Measurements from ENCODE around the gene GP9. TPM values are rescaled to one million over a fixed set of nuclear protein-coding genes. Genes with fewer than 3 reads are reported as not detected.
"Not testable (repeated sequence)": the region's sequence is repeated elsewhere in the genome, so short reads cannot be mapped to it uniquely, and the experiment has no call there.

Gene GP9
- total RNA-seq, 1 experiment from 2014 or later, result not detected

DNA sequence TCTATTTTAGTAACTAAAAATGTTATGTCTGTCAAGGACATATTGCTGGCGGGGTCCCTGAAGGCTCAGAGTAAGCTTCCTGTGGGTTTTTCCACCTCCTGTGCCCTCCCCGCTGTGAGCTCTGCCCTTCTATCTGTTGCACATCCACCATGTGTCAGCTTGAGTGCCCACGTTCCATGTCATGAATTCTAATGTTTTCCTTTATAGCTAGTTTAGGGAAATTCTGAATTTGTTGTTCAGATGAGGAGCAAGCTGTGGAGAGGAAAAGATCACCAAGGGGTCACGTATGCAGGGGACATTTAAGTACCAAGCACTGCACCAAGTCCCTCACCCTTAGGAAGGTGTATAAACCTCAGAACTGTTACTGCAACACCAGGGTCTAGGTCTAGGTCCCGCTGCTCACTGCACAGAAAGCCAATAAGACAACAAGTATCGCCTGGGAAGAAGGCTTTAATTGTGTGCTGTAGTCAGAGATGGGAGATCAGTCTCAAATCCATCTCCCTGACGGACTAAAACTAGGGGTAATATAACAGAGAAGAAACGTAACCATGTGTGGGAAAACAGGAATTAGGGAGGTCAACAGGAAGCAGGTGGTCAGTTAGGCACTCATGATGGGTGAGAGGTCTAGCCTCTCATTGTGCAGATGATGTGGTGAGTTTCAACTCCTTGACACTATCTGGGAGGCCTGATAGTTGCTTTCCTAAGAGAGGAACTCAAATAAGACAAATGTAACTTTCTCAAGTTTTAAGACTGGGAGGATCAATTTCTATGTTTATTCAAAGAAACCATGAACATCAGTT is 9.7 kb downstream of the GP9 start:
- DNase-seq (ENCODE audit: low spot score), result no peak

DNA sequence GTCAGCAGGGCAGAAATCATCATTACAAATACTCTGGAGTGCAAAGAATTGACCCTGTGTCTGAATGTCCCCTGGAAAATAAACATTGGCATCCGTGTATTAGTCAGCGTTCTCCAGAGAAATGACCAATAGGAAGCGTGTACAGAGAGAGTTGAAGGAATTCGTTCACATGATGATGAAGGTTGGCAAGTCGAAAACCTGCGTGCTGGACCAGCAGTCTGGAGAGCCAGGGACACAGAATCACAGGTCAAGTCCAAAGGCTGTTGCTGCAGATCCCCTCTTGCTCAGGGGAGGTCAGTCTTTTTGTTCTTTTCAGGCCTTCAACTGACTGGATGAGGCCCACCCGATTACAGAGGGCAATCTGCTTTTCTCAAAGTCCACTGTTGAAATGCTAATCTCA is 16.6 kb downstream of the GP9 start:
- DNase-seq (ENCODE audit: low spot score), result peak; percentile 31

DNA sequence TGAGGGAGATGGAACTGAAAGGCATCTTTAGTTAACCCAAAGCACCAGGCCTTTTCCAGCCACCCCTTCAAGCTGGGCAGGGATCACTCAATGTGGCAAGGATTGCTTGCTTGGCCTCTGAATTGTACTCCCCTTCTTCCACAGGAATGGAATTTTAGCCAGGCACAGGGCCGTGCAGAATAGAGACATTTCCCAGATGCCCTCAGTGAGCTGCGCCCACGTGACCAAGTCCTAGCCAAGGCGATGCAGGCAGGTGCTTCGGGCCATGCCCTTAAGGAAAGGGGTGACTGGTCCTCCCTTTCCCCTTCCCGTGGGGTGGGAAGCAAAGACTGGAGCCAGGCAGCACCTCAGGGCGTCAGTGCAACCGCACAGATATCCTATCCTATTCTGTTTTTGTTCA is 17.9 kb downstream of the GP9 start:
- DNase-seq (ENCODE audit: low spot score), result no peak

DNA sequence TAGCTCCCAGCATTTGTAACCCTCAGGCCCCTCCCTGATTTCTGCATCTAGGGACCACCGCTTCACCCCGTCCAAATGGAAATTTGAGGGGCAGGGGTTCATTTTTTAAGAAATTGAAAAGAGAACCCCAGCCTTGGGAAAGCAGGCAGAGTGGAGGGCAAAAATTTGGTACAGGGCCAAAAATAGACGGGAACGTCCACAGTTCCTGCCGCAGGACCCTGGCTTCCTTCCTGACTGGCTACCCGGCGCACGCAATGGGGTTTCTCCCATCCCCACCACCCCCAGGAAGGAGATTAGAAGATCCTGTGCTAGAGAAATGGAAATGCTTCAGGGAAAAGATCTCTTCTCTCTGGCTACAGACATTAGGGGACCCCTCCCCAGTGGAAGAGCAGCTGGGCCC is 20.9 kb downstream of the GP9 start:
- DNase-seq (ENCODE audit: low spot score), result no peak

GRCh38 chr3:129082026-129082425 is 21.4 kb downstream of the GP9 start:
- no peak for DNase-seq (ENCODE audit: low spot score)

DNA sequence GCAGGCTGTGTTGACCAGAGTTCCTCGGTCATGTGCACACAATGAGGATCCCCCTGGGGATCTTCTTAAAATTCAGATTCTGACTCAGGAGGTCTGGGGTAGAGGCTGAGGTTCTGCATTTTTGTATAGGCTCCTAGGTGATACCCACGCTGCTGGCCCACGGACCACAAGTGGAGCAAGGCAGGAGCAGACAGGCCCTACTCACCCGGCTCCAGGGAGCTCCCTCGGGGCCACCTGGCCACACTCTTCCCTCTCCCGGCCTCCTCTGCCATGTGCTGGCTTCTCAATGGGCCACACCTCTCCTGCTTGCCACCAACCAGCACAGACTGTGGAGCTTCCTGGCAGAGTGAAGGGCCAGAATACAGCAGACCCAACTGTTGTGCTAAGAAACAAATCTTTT is 23.9 kb downstream of the GP9 start:
- no peak for DNase-seq (ENCODE audit: low spot score)

GRCh38 chr3:129085165-129085715 is 24.7 kb downstream of the GP9 start:
- DNase-seq (ENCODE audit: low spot score), result no peak

DNA sequence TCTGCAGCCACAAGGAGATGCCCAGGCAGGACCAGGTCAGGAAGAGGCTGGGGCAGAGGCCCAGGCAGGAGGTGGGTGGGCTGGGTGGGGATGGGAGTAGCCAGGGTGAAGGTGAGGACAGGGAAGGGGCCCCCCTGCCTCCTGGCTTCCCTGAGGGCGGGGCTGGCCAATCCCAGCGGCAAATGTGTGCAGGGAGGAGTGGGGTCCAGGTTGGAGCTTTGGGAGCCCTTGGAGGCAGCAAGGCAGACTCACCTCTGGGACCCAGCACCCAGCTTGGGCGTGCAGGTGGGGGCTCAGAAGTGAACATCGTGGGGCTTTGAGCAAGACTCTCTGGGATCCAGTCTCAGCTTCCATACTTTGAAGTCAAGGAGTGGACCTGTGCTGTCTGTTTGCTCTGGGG is 25.2 kb downstream of the GP9 start:
- no peak for DNase-seq (ENCODE audit: low spot score)

GRCh38 chr3:129087138-129087702 is 26.6 kb downstream of the GP9 start:
- no peak for DNase-seq (ENCODE audit: low spot score)

GRCh38 chr3:129087904-129088303 is 27.3 kb downstream of the GP9 start:
- not testable (repeated sequence) for DNase-seq (ENCODE audit: low spot score)

- DNase-seq (ENCODE audit: low spot score), result not testable (repeated sequence)
These were observed 27.7 kb downstream of the GP9 start for GRCh38 chr3:129088312-129088711.

- no peak for DNase-seq (ENCODE audit: low spot score)
These were observed 34.7 kb downstream of the GP9 start for GRCh38 chr3:129095285-129095684.

DNA sequence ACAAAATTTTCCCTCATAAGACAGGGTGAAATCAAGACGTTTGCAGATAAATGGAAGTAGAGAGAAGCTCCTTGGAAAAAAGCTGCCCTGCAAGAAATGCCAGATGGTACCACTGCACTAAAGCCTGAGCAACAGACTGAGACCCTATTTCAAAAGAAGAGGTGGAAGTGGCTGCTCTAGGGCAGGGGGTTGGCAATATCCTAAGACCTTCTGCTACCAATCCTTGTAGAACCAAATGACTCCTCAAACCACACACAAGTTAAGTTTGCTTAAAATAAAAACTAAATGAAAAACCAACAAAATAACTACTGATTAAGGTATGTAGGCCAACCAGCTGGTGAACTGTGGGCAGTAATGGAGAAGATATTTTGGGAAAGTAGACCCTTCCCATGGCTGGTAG is 39.7 kb downstream of the GP9 start:
- DNase-seq (ENCODE audit: low spot score), result no peak

DNA sequence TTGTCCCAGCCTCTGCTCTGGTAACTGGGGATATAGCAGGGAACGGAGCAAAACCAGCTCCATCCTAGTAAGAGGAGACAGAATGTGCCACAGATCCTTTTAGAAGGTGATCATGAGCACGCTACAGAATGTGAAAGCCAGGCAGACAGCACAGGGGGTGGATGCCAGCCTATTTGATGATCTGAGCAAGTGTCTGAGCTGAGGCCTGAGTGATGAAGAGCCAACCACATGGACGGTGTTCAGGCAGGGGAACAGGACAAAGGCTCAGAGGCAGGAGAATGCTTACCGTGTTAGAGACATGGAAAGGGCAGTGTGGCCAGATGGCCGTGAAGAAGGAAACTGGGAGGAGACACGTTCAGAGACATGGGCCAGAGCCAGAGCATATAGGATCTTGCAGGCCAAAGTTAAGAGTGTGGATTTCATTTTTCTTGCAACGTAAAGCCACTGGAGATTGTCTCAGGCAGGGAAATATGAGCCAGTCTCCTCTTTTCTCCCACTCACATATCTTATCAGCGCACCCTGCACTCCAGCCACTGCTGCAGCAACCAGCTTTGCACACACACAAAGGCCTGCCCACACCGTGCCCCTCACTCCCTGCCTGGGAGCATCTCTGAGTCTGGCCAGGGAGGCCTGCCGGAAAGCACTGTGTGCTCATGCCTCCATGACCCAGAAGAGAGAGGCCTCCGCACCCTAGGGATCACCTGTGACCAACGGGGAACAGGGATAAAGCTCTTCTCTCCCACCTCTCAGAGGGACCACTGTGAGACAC is 41.0 kb downstream of the GP9 start:
- DNase-seq (ENCODE audit: low spot score), result no peak

GRCh38 chr3:129103296-129103695 is 42.7 kb downstream of the GP9 start:
- no peak for DNase-seq (ENCODE audit: low spot score)

DNA sequence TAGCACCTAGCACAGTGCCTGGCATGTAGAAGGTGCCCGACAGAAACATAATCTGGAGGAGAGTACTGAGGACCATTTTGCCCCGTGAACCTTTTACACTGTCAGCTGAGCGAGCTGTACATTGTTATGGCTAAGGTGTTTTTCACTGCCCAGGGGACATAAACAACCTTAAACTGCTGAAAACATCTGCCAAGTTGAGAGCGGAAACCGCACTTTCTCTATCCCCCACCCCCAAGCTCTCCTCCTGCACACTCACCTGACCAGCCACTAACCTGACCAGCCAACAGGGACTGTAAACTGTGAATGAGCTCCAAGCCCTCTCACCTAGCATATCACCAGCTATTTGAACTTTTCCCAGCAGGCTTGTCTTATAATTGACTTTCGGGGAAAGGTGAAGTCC is 43.5 kb downstream of the GP9 start:
- no peak for DNase-seq (ENCODE audit: low spot score)

DNA sequence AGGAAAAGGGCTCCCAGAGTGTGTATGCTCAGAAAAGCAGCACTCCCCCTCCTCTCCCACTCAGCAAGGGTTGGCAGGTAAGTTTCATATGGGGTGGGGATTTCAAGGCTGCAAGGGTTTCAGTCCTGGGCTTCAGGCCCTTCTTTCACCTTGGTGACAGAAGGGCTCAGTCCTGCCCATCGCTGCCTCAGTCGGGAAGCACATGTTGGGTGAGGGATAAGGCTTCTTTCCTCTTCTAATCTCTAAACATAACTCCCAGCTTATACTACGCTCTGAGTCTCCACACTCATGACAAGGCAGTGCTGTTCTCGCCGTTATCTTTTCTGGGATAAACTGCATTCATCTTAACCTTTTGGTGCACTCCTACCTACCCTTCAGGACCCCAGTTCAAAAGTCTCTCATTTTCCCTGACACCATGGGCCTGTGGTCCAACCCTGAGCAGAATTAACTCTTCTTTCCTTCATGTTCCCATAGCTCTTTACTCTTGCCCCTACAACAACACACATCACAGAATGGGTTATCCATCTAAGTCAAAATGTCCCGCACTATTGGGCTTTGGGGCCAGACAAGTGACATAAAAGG is 44.0 kb downstream of the GP9 start:
- no peak for DNase-seq (ENCODE audit: low spot score)

DNA sequence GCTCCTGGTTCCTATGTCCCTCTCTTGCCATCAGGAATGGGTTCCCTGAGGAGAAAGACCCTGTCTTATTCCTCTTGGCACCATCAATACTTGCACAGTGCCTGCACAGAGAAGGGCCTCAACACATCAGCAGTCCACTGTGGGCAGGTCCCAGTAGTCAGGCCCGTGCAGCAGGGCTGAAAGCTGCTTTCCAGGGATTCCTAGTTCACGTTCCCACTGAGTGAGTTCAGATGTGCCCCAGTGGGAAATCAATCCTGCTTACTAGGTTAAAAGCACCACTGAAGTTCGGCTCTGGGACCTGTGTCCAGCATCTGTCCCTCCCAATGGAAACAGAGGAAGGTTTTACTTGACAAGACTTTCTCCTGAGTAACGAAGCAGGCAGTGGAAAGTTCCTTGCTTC is 45.3 kb downstream of the GP9 start:
- DNase-seq (ENCODE audit: low spot score), result no peak

- peak; percentile 39 for DNase-seq (ENCODE audit: low spot score)
These were observed 45.7 kb downstream of the GP9 start for GRCh38 chr3:129106320-129106719.

GRCh38 chr3:129106866-129107565 is 46.4 kb downstream of the GP9 start:
- DNase-seq (ENCODE audit: low spot score), result peak; percentile 24

- no peak for DNase-seq (ENCODE audit: low spot score)
These were observed 47.2 kb downstream of the GP9 start for GRCh38 chr3:129107793-129108192.
